Suprapubic skin (tissue), 4 donors: ENCODE results near the gene SEMA3A.

Source experiments
- CTCF ChIP-seq, 2 donors: fragments of 200-600 bp in 1 of 2; fragments of 450-650 bp in 1 of 2; sonication (generic) in 1 of 2; IDR thresholded peaks; one replicate each; pipeline ENCODE4 v1.5.1; 2016 to 2019; ENCODE audit warnings: antibody characterized with exemption in 2 of 2, mild to moderate bottlenecking in 1 of 2, moderate library complexity in 1 of 2
- EP300 ChIP-seq: sonication (generic); formaldehyde crosslinking; IDR thresholded peaks from one replicate; pipeline ENCODE4 v1.6.1; 2017; ENCODE audit warnings: antibody characterized with exemption
- POLR2A ChIP-seq, 2 donors: fragments of 450-650 bp; IDR thresholded peaks; one replicate each; pipeline ENCODE4 v1.6.1; 2017; ENCODE audit warnings: antibody characterized with exemption in 2 of 2, mild to moderate bottlenecking in 2 of 2, moderate library complexity in 2 of 2
- POLR2AphosphoS5 ChIP-seq, 3 donors: sonication (generic); formaldehyde crosslinking; IDR thresholded peaks; one replicate each; pipeline ENCODE4 v1.6.1; 2017; ENCODE audit warnings: antibody characterized with exemption in 3 of 3

GRCh38 chr7:83952236-83952635 is 242.4 kb downstream of the SEMA3A start:
- TF ChIP-seq CTCF (IDR thresholded peaks at IDR 0.05) (no peak), POLR2A (IDR thresholded peaks at IDR 0.05) (no peak), POLR2AphosphoS5 (IDR thresholded peaks at IDR 0.05) (no peak), EP300 (no peak)
